Lower leg skin (tissue), 3 donors: ENCODE data around the gene PIAS3.

Source experiments
- CTCF ChIP-seq, 3 donors: fragments of 450-650 bp; IDR thresholded peaks; one replicate each; pipeline ENCODE4 v1.5.1; 2016; ENCODE audit warnings: antibody characterized with exemption in 3 of 3, mild to moderate bottlenecking in 3 of 3, moderate library complexity in 2 of 3
- POLR2A ChIP-seq, 2 donors: fragments of 450-650 bp; IDR thresholded peaks; one replicate each; pipeline ENCODE4 v1.6.1; 2016 to 2017; ENCODE audit warnings: antibody characterized with exemption in 2 of 2, mild to moderate bottlenecking in 1 of 2, moderate library complexity in 1 of 2

GRCh38 chr1:145884675-145885074, 25.8 kb upstream of the PIAS3 start:
- TF ChIP-seq POLR2A (IDR thresholded peaks at IDR 0.05): no peak
- no peak for TF ChIP-seq CTCF (IDR thresholded peaks at IDR 0.05)
